NCI-H345 treated with DMSO at 0.1 percent for 48 hours (cell line): ENCODE results near the gene PTPRM.

ENCODE experiments used
- DNase-seq: peaks from one replicate; lab custom pipeline; 2025; ENCODE audit not compliant: unreplicated experiment; lab: John Stamatoyannopoulos, UW

The PTPRM gene

DNA sequence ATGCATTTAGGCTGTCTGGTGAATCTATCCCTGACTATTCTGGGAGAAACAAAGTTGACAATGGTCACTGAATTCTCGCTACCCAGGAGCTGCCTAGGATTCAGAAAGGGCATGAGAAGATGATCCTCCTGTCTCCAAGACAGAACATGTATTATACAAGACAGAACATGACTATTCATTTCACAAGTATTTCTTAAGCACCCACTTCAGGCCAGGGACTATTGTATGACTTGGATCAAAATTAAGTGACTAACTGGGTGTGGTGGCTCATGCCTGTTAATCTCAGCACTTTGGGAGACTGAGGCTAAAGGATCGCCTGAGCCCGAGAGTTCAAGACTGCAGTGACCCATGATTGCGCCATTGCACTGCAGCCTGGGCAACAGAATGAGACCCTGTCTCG is 806.4 kb downstream of the PTPRM start:
- DNase-seq, result no peak

DNA sequence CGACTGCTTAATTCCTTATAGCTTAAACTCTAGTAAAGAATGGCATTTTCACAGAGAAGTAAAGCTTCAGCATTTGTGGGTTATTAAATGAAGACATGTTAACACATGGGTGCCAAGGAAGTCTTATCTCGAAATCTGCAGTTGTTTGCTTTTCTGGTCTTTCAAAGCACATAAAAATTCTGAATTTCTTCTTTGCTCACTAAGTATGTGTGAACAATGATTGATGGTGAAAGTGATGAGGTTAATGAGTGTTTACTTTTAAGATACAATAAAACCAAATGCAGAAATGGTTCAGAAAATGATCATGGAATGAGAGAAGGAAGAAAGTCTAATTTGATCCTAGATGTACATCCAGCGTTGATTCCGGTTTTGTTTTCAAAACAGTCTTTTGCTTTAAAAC is 807.6 kb downstream of the PTPRM start:
- no peak for DNase-seq

DNA sequence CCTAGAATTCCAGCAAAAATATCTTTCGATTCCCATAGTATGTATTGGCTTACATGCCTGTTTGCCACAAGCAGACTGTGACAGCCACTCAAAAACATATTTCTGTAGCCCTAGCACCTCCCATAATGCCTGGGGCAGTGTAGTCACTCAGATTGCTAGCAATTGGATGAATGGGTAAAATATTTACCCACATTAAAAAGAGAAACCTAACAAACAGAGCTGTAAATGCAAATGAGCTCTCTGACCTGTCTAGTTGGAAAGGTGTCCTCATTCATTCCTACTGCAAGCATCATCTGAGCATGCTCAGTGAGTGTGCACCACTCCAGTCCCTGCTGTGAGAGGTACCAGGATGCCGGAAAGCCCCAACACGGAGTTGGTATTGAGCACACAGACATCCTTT is 808.1 kb downstream of the PTPRM start:
- peak; percentile 49 for DNase-seq

DNA sequence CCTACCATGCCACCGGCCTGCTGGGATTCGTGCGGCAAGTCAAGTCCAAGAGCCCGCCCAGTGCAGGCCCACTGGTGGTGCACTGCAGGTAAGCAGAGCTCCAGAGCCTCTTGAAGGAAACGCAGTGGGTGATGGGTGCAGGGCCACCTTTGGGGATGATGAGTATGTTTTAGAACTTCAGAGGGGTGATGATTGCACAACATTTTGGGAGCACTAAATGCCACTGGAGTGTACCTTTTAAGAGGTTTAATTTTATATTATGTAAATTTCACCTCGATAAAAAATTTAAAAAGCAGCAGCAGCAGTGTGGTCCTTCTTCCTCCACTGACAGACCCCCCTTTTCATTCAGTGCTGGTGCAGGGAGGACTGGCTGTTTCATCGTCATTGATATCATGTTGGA is 809.0 kb downstream of the PTPRM start:
- no peak for DNase-seq

DNA sequence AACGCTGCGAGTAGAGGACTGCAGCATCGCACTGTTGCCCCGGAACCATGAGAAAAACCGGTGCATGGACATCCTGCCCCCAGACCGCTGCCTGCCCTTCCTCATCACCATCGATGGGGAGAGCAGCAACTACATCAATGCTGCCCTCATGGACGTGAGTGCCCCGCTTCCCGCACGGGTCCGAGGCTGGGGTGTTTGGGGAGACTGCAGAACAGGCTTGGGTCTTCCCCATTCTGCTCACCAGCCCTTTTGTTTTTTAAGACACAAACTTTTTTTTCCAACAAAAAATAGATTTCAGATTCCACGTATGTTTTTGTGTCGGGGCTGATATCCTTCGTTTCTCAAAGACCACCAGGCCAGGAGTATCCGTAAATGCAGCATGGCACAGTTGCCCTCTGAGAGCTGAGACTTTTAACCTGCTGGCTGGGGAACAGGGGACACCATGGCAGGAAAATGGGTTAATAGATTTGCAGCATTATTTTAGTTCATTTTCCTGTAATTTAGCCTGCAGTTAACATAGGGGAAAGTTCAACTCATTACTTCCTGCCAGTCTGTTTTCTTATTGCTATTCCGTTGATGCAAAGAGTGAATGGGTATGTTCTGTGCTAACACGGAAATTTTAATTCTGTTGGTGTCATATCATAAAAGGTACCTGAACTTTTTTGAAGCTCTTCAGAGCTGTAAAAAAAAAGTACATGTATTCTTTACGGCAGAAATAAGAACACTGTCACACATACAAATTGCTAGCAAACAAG is 812.2 kb downstream of the PTPRM start:
- no peak for DNase-seq

DNA sequence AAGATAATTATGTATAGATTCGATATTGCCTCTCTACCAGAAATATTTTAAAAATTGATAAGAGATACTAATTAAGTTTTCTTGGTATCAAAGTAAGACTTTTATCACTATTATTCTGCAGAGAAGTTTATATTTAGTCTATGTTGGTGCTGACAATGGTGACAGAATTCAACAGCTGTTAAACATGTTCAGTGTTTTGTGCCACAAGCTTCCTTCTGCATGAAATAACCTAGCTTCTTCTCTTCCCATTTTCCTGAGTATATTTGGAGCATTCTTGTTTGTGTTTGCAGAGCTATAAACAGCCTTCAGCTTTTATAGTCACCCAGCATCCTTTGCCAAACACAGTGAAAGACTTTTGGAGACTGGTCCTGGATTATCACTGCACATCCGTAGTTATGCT is 812.9 kb downstream of the PTPRM start:
- DNase-seq, result no peak

DNA sequence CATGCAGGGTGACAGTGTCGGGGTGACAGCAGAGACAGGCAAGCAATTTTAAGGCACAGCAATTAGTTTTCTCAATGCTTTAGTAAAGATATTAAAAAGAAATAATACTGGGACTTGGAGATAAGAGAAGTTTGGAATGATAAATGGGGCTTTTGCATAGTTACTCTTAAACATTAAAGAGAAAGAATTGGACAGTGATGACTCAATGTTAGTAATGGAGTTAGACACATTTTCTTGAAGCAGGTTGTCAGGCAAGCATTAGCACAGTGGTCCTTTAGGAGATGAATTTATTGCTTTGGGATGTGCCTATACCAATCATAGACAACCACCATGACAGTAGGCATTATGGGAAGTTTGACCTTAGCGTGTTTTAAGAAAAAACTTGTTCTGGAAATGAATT is 813.8 kb downstream of the PTPRM start:
- no peak for DNase-seq

DNA sequence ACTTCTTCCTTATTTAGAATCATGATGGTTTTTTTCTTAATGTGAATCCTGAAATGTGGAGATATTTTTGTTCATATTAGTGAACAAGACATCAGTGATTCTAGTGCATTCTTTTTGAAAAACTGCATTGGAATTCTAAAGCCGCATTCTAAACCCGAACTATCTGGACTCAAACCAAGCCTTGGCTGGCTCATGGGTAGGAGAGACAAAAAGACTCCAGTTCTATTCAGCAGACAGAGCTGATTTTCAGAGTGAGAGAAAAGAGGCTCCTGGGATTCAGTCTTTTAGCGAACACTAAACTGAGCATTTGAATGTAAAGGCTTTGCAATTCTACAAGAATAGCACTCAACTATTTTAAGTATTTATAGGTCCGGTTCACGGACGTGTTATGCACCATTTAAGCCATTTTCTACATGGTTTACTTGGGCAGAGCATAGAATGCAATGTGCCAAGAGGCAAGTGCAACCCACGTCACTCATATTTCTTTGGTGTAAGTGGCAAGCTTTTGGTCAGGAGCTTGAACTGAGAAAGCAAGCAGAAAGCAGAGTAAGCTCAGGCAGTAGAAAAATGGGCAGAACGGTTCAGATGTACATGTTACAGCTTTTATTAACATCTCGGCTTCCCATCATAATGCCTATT is 814.8 kb downstream of the PTPRM start:
- DNase-seq, result no peak

DNA sequence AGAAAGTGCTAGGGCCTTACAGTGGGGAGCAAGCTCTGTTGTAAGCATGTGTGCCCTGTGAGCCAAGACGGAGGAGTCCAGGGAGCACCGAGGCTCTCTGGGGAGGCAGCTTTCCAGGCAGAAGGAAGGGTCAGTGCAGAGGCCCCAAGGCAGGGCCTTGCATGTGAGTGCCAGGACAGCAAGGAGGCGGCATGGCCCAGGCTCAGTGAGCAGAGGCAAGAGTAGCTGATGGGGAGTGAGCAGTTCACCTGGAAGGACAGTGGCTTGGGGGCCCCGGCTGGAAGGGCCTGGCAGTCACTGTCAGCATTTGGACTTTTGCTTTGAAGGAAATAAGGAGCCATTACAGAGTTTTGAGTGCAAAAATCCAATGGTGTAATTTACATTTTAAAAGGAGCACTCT is 818.3 kb downstream of the PTPRM start:
- DNase-seq, result no peak

DNA sequence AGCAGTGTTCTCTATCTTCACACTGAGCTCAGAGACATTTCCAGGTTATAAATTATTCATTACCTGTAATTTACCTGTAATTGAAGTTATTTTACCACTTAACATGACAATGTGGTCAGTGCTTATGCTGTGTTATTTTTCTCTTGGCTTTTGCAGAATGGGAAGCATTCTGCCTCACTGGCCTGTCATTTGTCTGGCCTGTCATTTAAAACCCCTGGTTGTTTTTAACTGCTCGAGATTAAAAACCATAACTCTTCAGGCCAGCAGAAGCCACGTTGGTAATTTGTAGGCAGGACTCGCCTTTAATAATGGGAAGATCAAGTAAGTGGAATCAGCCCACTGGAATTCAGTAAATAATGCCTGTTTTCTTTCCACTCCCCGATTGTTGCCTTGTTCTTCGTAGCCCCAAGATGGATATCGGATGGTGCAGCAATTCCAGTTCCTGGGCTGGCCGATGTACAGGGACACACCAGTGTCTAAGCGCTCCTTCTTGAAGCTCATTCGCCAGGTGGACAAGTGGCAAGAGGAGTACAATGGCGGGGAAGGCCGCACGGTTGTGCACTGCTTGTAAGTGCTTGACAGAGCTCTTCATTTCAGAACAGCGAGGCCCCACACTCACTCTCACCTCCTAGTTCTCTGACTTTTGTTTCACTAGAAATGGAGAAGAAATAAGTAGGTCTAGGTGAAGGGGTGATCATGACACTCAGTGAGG is 819.7 kb downstream of the PTPRM start:
- DNase-seq, result no peak

DNA sequence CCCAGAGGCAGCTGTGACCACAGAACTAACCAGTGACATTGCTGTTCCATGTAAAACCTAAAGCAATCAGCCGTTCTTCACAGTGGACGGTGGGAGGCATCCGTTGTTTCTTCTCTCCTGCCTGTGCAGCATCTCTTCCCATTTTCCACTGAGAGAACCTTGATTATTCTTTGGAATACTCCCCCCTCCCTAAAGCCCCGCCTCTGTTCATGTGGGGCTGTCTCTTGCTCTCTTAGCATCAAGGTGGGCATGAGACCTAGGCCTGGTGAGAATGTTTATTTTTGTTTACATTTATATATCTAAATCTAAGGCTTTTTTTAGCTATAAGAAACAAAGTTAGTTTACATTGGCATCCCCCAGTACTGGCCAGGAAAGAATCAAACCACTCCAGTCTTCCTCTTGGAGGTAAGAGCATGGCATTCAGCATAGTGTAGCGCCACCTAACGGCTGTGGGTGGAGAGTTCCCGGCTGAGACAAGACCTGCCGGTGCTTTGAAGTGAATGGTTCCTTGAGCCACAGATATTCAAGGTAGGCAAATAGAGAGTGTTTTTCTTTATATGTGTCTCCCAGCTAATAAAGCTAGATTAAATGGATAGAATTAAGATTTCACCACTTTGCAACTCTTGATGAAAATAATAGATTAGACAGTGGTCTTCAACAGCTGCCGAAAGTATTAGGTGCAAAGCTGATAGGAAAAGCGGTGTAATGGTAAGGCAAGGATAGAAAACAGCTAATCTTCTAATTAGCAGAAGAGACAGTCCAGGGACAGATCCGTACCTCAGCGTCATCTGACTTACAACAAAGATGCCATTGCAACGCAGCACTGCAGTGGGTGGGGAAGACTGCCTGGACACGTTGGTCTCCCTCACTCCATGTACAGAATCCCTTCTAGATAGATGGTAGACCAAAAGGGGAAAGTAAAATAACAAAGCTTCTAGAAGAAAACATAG is 822.5 kb downstream of the PTPRM start:
- DNase-seq, result peak; percentile 59

DNA sequence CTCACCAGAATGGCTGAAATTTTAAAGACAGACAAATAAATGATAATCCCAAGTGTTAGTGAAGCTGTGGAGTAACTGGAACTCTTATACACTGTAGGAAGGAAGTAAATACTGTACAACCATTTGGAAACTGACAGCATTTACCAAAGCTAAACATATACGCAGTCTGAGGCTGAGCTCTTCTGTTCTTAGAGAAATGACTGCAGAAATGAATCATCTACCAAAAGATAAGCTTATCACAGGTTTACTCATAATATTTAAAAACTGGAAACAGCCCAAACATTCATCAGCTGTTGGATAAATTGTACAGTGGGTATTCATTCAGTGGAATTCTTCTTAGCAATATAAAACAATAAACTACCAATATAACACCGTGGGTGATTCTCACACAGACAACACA is 824.0 kb downstream of the PTPRM start:
- DNase-seq, result no peak

DNA sequence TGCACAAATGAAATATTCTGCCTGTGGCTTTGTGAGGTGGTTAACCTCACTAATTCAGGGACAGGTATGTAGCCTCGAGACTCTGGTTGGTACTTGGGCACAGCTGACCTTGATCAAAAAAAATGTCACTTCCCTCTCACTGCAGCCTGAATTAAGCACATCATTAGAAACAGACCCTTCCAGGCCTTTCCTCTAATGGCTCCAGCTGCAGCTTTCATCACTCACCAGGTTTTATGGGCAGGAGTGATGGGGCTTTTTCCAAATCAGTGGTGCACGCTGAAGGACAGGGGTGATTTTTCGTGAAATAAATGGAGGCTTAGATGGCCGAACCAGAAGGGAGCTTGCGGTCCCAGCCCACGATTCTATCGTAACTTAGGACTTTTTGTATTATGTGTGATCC is 829.1 kb downstream of the PTPRM start:
- DNase-seq, result no peak

DNA sequence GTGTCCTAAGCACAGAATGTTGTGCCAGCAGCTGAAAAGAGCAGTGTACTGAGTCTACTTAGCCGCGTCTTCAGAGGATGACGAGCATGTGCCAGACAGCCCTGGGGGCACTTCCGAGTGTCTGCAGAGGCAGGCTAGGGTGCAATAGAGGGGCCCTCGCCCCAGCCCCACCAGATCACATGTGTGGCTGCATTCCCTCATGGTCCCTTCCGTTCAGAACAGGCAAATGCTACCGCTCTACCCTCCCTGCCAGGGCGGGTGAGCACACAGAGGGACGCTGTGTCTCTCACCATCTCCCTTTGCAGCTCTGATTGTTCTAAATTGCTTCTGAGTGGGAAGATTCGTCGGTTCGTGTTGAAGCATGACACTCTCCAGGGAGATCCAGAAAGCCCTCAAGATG is 829.9 kb downstream of the PTPRM start:
- DNase-seq, result no peak

DNA sequence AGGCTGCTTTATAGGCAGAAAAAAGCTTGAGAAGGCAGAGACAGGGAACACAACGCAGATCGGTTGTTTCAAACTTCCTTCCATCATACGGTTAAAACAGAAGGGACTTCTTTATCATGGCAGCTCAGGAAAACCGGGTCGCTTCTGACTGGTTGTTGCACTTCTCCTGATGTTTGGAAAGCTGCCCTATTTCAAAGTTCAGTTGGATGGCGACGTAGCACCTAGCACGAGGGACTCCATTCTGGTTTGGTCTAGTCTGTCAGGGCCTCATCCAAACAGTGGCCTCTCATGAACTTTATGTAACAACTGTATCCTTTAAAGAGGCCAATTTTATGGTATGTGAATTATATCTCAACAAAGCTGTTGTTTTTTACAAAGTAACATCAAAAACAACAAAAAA is 832.0 kb downstream of the PTPRM start:
- no peak for DNase-seq

DNA sequence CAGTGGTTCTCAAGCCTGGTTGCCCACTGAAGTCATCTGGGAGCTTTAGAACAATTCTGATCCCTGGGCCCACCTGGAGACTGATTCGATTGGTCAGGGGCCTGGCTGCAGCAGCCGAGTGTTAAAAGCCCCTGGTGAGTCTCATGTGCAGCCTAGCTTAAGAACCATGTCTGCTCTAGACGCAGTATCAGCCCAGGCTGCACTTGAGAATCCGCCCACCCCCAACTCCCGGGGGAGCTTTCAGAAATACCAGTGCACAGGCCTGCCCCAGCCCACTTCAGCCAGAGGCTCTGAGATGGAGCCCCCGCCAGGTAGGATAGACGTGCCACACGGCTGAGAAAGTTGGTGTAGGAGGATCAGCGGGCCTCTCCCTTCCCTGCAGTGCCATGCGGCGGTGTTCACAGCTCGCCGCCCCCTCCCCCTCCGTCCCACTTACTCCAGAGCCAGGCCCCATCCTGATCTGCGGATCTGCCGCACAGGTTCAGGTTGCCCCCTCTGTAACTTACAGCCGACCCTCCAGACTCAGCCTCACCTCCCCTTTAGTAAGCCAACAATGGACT is 833.2 kb downstream of the PTPRM start:
- DNase-seq, result no peak

DNA sequence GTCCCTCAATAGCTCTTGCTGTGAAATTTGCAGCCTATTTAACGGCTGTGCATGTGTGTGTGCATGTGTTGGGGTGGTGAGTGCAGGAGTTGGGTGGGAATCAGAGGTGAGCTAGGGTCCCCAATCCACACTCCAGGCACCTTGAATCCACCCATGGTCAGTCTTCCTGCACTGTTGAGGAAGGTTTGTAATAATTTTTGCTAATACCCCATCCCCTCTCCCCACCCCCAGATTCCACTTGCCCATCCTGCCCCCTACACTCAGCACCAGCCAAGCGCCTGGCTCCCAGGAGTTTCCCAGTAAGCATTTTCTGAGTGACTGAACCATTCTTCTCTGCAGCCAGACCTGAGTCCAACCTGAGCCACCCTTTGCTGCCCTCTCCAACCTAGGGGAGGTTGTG is 833.7 kb downstream of the PTPRM start:
- DNase-seq, result no peak

DNA sequence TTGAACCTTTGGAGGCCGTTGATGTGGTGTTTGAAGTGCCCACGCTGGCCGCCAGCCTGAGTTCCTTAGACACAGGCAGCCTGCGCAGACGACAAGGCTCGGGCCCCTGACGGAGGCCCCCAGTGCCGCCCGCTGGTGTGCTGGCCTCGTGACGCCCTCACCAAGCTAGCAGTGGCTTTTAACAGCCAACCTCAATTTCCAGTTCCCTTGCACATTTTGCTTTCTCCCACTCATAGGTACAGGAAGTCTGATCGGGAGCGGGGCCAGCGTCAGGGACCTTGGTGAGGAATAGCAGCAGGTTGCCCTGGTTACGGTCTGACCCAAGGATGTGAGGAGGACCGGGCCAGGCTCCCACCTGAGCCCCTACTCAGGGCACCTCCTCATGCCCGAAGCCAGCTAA is 834.5 kb downstream of the PTPRM start:
- no peak for DNase-seq

DNA sequence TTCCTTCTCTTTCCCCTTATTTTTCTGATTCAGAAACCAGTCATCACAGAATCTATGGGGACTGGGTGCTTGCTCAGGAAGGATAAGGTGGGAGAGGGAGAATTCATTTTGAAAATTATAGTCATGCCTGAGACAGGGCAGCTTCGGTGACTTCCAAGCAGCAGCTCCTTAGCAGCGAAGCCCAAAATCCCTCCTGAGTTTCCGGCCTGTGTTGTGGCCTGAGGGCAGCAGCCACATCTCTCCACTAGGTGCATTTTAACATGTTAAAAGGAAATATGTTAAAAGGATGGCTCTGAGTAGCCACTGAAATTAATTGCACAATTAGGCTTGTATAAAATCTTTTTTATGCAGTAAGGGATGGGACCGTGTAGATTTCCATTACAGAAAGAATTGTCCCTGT is 835.1 kb downstream of the PTPRM start:
- no peak for DNase-seq

DNA sequence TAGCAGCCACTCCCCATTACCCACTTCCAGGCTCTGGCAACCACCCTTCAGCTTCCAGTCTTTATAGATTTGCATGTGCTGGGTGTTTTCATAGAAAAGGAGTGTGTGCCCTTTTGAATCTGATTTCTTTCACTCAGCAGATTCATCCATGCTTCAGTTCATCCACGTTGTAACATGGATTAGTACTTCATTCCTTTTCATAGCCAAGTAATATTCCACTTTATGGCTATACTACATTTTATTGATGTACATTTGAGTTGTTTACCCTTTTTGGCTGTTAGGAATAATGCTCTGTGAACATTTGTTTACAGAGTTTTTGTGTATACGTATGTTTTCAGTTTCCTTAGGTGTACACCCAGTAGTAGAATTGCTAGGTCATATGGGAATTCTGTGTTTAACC is 836.6 kb downstream of the PTPRM start:
- DNase-seq, result no peak
